PFSK-1 (cell line): ENCODE measurements around the gene ZNF787.

ENCODE experiments used
- POLR2AphosphoS5 ChIP-seq: IDR thresholded peaks from 2 replicates; pipeline ENCODE4 v1.6.1; 2012; ENCODE audit warnings: low read depth, mild to moderate bottlenecking, control low read depth, low read length, moderate library complexity
- REST ChIP-seq, 2 experiments: IDR thresholded peaks; 2 replicates each; pipeline versions ENCODE4 v1.6.1 to v1.8.0; 2011 to 2012; ENCODE audit warnings: low read depth in 2 of 2, low read length in 2 of 2, control low read depth in 1 of 2, inconsistent platforms in 1 of 2, mild to moderate bottlenecking in 1 of 2, moderate library complexity in 1 of 2; ENCODE audit not compliant: insufficient read depth in 1 of 2
- SIN3A ChIP-seq: IDR thresholded peaks from 2 replicates; pipeline ENCODE4 v1.6.1; 2012; ENCODE audit warnings: mild to moderate bottlenecking, low read length, moderate library complexity, borderline replicate concordance; ENCODE audit not compliant: insufficient read depth
- TAF1 ChIP-seq: IDR thresholded peaks from 2 replicates; pipeline ENCODE4 v1.6.1; 2012; ENCODE audit warnings: low read length, control low read depth, borderline replicate concordance; ENCODE audit not compliant: insufficient read depth

GRCh38 chr19:56053596-56053995 is 67.5 kb downstream of the ZNF787 start:
- TF ChIP-seq TAF1 (no peak), POLR2AphosphoS5 (no peak), REST (IDR thresholded peaks at IDR 0.05; ENCODE audit: insufficient read depth in 1 of 2, low read depth in 2 of 2, low read length in 2 of 2) (no peak), SIN3A (no peak)
